Testis (tissue), 3 donors: ENCODE data around the gene MACROH2A1. TPM values are rescaled to one million over a fixed set of nuclear protein-coding genes. Genes with fewer than 3 reads are reported as not detected.

Source experiments
- DNase-seq: peaks from one replicate; pipeline ENCODE4 v3.0.0-alpha.2; 2019
- H3K27ac ChIP-seq, 2 donors: fragments of 200-600 bp; sonication (generic); one replicate each; pipeline ENCODE4 v1.5.1; 2019
- H3K27me3 ChIP-seq: fragments of 200-600 bp; sonication (generic); one replicate; pipeline ENCODE4 v1.5.1; 2019
- H3K36me3 ChIP-seq: fragments of 200-600 bp; sonication (generic); one replicate; pipeline ENCODE4 v1.5.1; 2017; ENCODE audit warnings: low read depth; ENCODE audit errors: missing control alignments
- H3K4me1 ChIP-seq: fragments of 200-600 bp; sonication (generic); one replicate; pipeline ENCODE4 v1.5.1; 2019
- H3K4me3 ChIP-seq, 2 donors: fragments of 200-600 bp; sonication (generic); one replicate each; pipeline ENCODE4 v1.5.1; 2017 to 2019
- H3K9me3 ChIP-seq: fragments of 200-600 bp; sonication (generic); one replicate; pipeline ENCODE4 v1.5.1; 2017
- POLR2A ChIP-seq: fragments of 450-650 bp; IDR thresholded peaks from one replicate; pipeline ENCODE4 v1.6.1; 2017; ENCODE audit warnings: antibody characterized with exemption, mild to moderate bottlenecking, moderate library complexity
- WGBS, 2 donors: methylation state at CpG; one replicate each; pipeline ENCODE4 v1.1.5; 2018; 5-methylcytosine and 5-hydroxymethylcytosine counted together
- intact Hi-C: fragments of 100-400 bp; cut with DNase I; formaldehyde crosslinking; loops from one replicate; pipeline ENCODE4 v1.15.1; 2023; ENCODE audit warnings: low total_unique reads
- polyA plus RNA-seq: library from polyadenylated mRNA; stranded (reverse); fragments of 350-450 nt; fragmentation: Illumina TruSeq; extraction: RNeasy Lipid Tissue Mini Kit (QIAGEN cat#74804); gene quantifications from one replicate; pipeline ENCODE4 v1.2.3, GENCODE V29; 2014; ENCODE audit warnings: low read depth, low replicate concordance; ENCODE audit not compliant: insufficient read depth
- total RNA-seq, 2 donors: library from RNA; depleted of rRNA; stranded (reverse); fragments of >200 nt; gene quantifications; one replicate each; pipeline ENCODE4 v1.2.3, GENCODE V29; 2016
- TF ChIP-seq, protein P1 (sequence below), 3 experiments: fragments of 450-650 bp in 2 of 3; fragments of 200-600 bp in 1 of 3; sonication (generic) in 1 of 3; IDR thresholded peaks; one replicate each; pipeline ENCODE4 v1.5.1; 2016 to 2019; ENCODE audit warnings: antibody characterized with exemption in 3 of 3, mild to moderate bottlenecking in 2 of 3, moderate library complexity in 1 of 3

The MACROH2A1 gene
- total and polyA plus RNA-seq, 3 donors from 2014 or later: 92.9 to 191 (median 178) TPM

DNA sequence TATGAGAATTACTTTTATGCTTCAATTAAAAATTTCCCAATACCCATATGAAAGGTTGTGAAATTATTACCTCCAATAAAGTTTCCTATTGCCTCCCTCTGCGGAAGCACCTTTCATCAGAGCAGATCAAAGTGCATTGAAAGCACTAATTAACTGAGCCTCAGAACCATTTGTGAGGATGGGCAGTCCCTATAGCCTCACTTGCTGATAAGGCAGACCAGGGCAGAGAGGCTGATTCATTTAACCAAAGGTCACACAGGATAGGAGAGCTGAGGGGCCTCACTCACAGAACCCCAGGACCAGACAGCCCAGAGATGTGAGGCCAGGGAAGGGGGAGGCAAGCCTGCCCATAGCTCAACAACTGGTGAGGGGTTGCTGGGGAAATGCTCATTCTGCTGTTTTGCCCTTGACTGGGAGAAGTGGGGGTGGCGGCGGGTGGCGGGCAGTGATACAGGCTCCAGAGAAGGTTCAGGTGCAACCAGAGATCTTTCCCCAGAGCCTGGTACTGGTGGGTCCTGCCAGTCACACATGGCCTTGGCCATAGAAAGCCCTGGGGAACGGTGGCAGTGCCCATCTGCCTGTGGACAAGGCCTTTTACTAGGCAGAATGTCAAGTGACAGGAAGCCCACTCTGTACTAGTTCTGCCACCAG is 57.9 kb downstream of the MACROH2A1 start:
- WGBS, 2 donors: 87 to 100% methylated on average over 1 to 5 of the region's 5 CpGs
- Histone ChIP-seq H3K4me3 (no peak overlapping the region), H3K9me3 (no peaks in the 10 kb centered on the region), H3K27ac (no peak overlapping the region), H3K36me3 (no peaks in the 10 kb centered on the region), H3K27me3 (no peaks in the 10 kb centered on the region), H3K4me1 (no peaks in the 10 kb centered on the region)
- TF ChIP-seq, protein P1, sequence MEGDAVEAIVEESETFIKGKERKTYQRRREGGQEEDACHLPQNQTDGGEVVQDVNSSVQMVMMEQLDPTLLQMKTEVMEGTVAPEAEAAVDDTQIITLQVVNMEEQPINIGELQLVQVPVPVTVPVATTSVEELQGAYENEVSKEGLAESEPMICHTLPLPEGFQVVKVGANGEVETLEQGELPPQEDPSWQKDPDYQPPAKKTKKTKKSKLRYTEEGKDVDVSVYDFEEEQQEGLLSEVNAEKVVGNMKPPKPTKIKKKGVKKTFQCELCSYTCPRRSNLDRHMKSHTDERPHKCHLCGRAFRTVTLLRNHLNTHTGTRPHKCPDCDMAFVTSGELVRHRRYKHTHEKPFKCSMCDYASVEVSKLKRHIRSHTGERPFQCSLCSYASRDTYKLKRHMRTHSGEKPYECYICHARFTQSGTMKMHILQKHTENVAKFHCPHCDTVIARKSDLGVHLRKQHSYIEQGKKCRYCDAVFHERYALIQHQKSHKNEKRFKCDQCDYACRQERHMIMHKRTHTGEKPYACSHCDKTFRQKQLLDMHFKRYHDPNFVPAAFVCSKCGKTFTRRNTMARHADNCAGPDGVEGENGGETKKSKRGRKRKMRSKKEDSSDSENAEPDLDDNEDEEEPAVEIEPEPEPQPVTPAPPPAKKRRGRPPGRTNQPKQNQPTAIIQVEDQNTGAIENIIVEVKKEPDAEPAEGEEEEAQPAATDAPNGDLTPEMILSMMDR (IDR thresholded peaks at IDR 0.05): no peak
- TF ChIP-seq POLR2A: no peak
- no peak for DNase-seq
- intact Hi-C loops: no loop called here

DNA sequence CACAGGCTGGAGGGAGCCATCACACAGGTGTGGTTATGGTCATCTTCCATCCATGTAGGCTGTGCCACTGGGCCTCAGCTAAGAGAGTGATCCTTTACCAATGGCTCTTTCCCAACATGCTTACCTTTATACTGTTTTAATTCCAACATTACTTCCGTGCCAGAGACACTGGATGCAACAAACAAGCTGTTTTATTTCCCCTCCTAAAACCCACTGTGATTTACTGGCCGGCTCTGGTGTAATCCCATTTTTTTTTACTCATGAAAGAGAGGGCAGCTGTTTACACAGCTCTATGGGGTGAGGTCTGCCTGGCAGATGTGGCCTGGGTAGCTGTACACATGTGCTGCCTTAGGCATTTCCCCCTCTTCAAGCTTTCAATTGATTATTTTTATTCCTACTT is 58.5 kb downstream of the MACROH2A1 start:
- DNase-seq: no peak
- 66 to 82% methylated on average over 2 of the region's 2 CpGs for WGBS, 2 donors
- Histone ChIP-seq H3K36me3 (no peaks in the 10 kb centered on the region), H3K27me3 (no peaks in the 10 kb centered on the region), H3K9me3 (no peaks in the 10 kb centered on the region), H3K27ac (no peak overlapping the region), H3K4me1 (no peaks in the 10 kb centered on the region), H3K4me3 (no peak overlapping the region)
- TF ChIP-seq POLR2A: no peak
- TF ChIP-seq, protein P1 (IDR thresholded peaks at IDR 0.05): no peak
- intact Hi-C loops: no loop called here

DNA sequence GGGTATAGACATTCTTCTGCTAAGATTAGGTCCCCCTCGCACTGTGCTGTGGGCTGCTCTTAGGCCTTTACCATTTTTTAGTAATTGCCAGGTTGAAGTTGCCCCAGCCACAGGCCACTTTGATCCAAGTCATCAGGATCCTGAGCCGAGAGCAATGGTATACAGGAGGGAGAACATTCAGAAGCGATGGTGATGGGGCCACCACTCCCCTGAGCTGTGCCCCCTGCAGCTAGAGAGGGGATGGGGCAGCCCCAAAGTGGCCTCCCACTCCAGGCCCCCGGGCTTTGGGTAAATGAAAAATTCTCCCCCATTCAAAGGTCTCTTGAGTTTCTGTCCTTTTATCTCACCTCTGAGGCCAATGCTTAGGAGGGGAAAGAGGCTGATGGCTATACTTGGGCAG is 59.4 kb downstream of the MACROH2A1 start:
- DNase-seq: no peak
- H3K4me1 ChIP-seq: no peaks in the 10 kb centered on the region
- no peak overlapping the region for H3K27ac ChIP-seq
- H3K9me3 ChIP-seq: no peaks in the 10 kb centered on the region
- no peaks in the 10 kb centered on the region for H3K27me3 ChIP-seq
- H3K4me3 ChIP-seq: no peak overlapping the region
- no peaks in the 10 kb centered on the region for H3K36me3 ChIP-seq
- WGBS, 2 donors: 80 to 90% methylated on average over 4 of the region's 4 CpGs
- intact Hi-C loops: no loop called here
- no peak for TF ChIP-seq POLR2A
- TF ChIP-seq, protein P1 (IDR thresholded peaks at IDR 0.05): no peak

DNA sequence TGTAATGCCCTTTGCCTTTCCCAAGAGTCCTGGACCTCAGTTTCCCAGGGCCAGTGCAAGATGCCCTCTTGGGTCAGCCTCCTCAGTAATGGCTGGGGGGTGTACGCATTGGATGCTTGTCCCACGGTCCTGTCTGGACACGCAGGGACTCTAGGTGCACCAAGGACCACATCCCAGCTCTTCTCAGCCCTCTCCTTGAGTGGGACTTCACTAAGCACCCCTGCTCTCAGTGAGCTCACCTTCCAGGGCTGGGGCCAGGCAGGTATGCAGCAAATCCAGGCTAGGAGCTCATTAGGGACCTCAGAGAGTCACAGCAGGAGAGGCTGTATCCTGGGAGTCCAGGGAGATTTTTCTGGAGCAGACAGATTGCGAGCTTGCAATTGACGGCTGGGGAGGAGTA is 59.8 kb downstream of the MACROH2A1 start:
- Histone ChIP-seq H3K36me3 (no peaks in the 10 kb centered on the region), H3K4me3 (no peak overlapping the region), H3K27ac (no peak overlapping the region), H3K4me1 (no peaks in the 10 kb centered on the region), H3K9me3 (no peaks in the 10 kb centered on the region), H3K27me3 (no peaks in the 10 kb centered on the region)
- intact Hi-C loops: no loop called here
- 74 to 95% methylated on average over 2 to 5 of the region's 5 CpGs for WGBS, 2 donors
- TF ChIP-seq, protein P1 (IDR thresholded peaks at IDR 0.05): no peak
- TF ChIP-seq POLR2A: no peak
- DNase-seq: no peak

DNA sequence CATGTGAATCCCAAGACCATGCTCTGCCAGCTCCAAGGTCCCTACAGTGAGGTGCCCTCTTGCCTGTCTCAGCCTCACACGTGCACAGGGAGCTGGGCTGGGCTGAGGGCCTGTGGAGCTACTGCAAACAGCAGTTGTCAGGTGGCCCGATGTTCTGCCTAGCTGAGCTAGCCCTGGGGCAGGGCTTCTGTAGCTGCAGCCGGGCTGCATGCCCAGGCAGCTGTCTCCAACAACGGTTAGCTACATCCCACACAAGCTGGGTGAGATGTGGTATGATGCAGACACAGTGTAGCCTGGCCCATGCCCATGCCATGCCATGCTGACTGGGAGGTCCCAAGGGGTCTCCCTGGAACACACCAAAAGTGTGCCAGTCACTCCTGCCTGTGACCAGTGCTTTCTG is 62.0 kb downstream of the MACROH2A1 start:
- intact Hi-C loops: no loop called here

More for the DNA sequence above, 62.0 kb downstream of the MACROH2A1 start:
- Histone ChIP-seq H3K36me3 (no peaks in the 10 kb centered on the region), H3K27ac (no peak overlapping the region), H3K9me3 (no peaks in the 10 kb centered on the region), H3K4me1 (no peaks in the 10 kb centered on the region), H3K27me3 (no peaks in the 10 kb centered on the region), H3K4me3 (no peak overlapping the region)
- 40 to 48% methylated on average over 1 to 4 of the region's 4 CpGs for WGBS, 2 donors
- no peak for DNase-seq
- TF ChIP-seq, protein P1 (IDR thresholded peaks at IDR 0.05): no peak
- TF ChIP-seq POLR2A: no peak
